Islet precursor cell (in vitro differentiated cells): ENCODE results near the gene LSM7.
"Not testable (repeated sequence)": the region's sequence is repeated elsewhere in the genome, so short reads cannot be mapped to it uniquely, and the experiment has no call there.

Experiments
- DNase-seq: peaks from one replicate; pipeline ENCODE4 v3.0.0-alpha.2; 2018

The LSM7 gene

GRCh38 chr19:2354670-2355069, 26.3 kb upstream of the LSM7 start:
- no peak for DNase-seq

- no peak for DNase-seq
Observed at GRCh38 chr19:2353887-2354592, 25.7 kb upstream of the LSM7 start.

- DNase-seq = no peak
Observed at GRCh38 chr19:2353159-2353886, 24.9 kb upstream of the LSM7 start.

- no peak for DNase-seq
Observed at GRCh38 chr19:2352121-2352520, 23.7 kb upstream of the LSM7 start.

- DNase-seq = no peak
Observed at GRCh38 chr19:2351591-2351990, 23.2 kb upstream of the LSM7 start.

GRCh38 chr19:2350656-2351055, 22.3 kb upstream of the LSM7 start:
- no peak for DNase-seq

- DNase-seq = not testable (repeated sequence)
Observed at GRCh38 chr19:2349818-2350217, 21.4 kb upstream of the LSM7 start.

GRCh38 chr19:2345794-2346663, 17.6 kb upstream of the LSM7 start:
- no peak for DNase-seq

GRCh38 chr19:2345076-2345475, 16.7 kb upstream of the LSM7 start:
- no peak for DNase-seq

DNA sequence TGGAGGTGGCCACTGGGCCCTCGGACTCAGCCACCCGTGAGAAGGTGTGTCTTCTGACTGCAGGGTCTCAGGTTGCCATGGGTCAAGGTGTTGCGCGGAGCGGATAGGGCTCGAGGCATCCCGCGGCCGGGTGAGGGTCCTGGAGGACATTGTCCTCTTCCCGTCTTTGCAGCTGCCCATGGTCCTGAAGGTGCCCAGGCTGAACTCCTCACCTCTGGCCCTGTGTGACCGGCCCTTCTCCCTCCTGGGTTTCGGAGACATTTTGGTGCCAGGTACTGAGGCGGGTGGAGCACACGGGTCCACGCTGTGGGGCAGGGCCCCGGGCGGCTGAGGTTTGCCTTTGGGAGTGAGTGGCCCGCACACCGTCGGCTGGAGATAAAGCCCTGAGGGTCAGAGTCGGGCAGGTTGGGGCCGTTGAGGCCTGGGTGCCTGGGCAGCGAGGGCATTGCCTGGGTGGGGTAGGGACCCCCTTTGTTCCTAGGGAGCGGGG, 16.0 kb upstream of the LSM7 start:
- DNase-seq = no peak

DNA sequence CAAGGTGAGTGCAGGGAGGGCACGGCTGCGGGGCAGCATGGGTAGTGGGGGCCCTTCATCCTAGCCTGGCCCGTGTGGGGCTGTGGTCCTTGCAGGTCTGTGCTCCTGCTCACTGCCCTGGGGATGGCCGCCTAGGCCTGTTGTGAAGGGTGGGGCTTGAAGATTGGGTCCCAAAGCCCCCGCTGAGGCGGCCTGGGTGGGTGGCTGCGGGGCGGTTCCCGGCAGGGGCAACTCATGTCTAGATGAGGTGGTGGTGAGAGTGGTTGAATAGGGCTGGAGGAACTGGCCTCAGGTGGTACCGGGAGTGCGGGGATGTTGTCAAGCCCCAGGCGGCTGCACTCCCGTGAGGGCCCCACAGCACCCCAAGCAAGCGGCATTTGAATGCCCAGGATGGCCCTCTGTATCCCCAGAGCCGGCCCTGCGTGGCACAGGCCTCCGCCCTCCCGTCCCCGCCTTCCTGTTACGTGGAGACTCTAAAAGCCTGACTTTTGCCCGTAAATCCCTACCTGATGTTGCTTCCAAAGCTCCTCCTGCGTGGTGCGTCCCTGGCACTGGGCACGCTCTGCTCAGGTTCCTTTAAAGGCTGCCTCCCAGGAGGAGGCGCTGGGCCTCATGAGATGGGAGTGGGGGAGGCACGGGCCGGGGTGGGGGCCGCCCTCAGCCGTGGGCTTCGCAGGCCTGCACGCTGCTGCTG, 15.1 kb upstream of the LSM7 start:
- DNase-seq = no peak

DNA sequence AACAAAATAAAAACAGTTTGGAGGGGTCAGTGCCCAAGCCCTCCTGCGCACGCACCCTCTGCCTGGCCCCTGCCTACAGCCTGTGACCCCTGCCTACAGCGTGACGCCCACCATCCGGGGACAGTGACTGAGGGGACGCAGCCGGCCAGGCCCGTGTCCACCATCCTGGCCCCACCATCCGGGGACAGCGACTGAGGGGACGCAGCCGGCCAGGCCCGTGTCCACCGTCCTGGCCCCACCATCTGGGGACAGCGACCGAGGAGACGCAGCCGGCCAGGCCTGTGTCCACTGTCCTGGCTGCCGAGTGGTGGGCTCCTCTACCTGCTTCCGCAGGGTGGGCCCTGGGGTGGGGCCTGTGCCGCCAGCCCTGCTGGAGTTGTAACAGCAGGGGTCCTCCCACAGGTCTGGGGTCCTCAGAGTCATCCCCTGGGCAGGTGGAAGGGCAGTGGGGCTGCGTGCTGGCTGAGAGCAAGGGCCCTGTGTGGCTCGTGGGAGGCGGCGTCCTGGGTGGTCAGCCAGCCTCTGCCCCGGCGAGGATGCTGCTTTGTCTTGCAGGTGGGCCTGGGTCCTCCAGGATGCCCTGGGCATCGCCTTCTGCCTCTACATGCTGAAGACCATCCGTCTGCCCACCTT, 14.4 kb upstream of the LSM7 start:
- no peak for DNase-seq

DNA sequence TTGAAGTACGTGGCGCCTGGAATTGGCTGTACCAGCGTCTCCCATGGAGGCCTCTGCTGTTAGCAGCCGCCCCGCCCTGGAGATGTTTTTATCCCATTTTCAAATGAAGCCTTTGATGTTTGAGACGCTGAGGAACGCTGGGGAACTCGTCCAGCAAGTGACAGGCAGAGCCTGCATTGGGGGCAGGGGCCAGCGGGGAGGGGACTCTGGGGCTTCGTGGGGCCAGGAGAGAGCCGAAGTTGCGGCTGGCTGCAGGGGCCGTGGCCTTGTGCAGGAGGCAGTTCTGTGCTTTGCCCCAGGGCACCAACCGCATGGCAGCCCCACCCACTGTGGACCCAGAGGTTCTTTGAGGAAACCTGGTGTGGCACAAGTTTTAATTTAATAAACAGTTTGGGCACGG, 13.6 kb upstream of the LSM7 start:
- DNase-seq = peak; percentile 87

- no peak for DNase-seq
Observed at GRCh38 chr19:2341244-2341751, 12.9 kb upstream of the LSM7 start.

DNA sequence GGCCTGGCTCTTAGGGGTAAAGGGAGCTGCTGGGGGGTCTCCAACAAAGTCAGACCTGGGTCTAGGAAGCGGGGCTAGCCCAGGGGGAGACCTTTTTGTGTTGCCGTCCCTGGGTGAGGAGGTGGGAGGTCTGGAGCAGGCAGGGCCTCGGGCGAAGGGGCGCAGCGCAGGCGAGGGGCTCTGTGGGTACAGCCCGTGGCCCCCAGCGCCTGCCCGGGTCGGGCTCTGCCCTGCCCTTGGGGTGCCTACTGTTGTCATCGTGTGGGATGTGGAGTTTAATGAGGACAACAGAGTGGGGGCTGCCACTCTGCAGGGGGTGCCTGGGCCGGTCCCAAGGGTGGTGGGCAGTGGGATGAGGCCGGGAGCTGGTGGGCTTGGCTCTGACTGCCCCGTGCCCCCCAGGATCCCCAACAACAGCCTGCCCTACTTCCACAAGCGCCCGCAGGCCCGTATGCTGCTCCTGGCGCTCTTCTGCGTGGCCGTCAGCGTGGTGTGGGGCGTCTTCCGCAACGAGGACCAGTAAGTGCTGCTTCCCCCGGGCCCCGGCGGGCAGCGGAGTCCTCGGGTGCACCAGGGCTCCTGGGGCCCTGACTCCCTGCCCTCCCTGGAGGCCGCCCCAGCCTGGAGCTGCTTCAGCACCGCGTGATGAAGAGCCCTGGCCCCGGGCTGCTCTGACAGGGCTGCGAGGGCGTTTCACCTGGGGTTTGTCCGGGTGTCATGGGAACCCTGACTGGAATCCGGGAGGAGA, 12.3 kb upstream of the LSM7 start:
- no peak for DNase-seq

GRCh38 chr19:2339644-2340310, 11.4 kb upstream of the LSM7 start:
- no peak for DNase-seq

DNA sequence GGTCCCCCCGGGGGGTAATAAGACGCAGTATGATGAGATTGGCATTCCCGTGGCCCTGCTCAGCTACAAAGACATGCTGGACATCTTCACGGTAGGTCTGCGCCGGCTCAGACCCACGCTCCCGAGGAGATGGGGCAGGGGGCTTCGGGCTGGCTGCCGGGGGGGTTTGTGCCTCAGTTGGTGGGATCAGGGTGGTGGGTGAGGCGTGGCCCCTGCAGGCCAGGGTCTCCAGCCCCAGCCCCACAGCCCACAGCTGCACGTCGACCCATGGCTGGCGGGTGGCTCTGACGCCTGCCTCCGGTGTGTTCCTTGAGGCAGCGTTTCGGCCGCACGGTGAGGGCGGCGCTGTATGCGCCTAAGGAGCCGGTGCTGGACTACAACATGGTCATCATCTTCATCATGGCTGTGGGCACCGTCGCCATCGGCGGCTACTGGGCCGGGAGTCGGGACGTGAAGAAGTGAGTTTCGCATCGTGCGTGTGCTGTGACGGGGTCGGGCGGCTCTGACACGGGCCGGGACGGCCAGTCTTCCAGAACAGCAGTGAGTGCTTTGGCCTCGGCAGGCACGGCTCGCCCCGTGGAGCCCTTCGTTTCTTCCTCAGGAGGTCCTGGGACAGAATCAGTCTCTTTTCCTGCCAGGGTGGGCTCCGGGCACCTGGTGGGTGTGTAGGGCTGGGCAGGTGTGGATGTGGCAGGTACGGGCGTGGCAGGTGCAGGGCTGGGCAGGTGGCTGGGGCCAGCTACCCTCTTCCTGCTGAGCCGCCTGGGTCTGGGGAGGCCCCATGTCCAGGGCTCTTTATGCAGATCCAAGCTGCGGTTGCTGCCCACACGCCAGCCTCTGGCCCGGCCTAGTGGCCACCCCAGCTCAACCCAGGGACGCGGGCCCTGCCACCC, 10.6 kb upstream of the LSM7 start:
- DNase-seq = no peak

DNA sequence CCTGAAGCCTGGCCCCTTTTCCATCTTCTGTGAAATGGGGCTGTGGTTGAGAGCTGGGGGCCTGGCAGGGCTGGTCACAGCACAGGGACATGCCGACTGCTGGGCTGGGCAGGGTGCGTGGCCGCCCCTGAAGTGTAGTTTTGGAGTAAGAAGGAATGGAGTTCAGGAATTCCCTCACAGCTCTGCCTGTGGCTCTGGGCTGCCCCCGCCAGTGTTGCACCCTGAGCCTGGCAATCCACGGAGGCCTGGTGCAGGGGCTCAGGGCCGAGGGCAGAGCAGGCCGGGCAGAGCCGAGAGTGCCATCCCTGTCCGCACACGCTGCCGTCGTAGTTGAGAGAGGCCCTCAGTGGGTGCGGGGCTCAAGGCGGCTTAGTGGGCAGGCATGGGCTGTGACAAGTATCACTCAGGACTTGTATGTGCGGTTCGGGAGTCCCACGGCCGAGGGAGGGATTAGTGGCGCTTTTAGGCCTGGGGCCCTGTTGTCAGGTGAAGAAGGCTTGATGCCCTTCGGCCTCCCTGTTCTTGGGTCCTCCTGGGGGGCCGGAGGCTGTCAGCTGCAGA, 9.7 kb upstream of the LSM7 start:
- no peak for DNase-seq

GRCh38 chr19:2337329-2337707, 8.9 kb upstream of the LSM7 start:
- DNase-seq = peak; percentile 91
